NCI-H2171 treated with DMSO at 0.1 percent for 48 hours (cell line): ENCODE measurements around the gene ZP3.
"Not testable (repeated sequence)": the region's sequence is repeated elsewhere in the genome, so short reads cannot be mapped to it uniquely, and the experiment has no call there.

ENCODE experiments used
- DNase-seq: peaks from one replicate; lab custom pipeline; 2025; lab: John Stamatoyannopoulos, UW

The ZP3 gene

GRCh38 chr7:76405738-76406137 lies 19.0 kb upstream of the ZP3 start:
- DNase-seq: no peak

DNA sequence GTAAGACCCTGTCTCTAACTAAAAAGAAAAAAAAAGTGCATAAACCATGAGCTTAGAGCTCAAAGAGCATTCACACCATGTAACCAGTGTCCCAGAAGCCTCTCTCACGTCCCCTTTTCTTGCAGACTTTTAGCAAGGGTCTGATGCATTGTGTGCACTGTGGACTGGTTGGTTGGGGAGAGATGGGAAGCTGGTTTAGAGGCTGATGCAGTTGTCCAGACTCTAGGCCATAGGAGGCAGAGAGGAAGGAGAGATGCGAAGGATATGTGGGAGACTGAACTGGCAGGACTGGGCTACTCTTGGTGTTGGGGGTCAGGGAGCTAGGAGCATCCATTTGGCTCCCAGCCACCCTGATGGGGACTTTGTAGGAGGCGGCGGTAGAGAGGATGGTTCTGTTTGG lies 17.0 kb upstream of the ZP3 start:
- DNase-seq: no peak

DNA sequence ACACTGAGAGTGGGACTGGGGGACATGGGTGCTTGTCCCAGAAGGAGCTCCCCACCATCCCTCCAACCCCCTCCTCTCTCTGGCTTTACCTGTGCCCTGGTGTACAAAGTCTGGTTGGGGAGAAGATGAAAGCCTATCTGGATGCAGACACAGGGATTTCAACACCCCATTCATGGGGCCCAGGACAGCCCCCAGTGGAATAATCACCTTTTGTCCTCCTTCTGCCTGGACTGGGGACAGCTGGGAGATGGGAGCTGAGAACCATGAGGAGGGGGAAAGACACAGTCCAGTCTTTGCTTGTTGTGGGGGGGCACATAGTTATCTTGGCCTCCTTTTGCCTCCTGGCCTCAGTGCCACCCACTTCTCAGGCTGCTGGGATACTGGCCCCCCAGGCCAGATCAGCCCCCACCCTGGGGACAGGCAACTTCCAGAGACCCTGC lies 16.6 kb upstream of the ZP3 start:
- DNase-seq: no peak

- peak; percentile 56 for DNase-seq
Observed at GRCh38 chr7:76409537-76409936, 15.2 kb upstream of the ZP3 start, which contains the start of gene SSC4D. Gene SSC4D (minus strand): TSS chr7:76409697. CDS start chr7:76404439, 5,258 bp downstream.

DNA sequence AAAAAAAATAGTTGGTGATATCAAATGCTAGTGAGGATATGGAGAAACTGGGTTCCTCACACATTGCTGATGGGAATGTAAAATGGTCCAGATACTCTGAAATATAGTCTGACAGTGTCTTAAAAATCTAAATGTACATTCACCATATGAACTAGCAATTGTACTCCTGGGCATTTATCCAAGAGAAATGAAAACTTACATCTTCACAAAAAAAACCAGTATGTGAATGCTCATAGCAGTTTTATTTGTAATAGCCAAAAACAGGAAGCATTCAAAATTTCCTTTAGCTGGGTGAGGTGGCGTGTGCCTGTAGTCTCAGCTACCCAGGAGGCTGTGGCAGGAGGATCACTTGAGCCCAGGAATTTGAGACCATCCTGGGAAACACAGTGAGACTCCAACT lies 13.1 kb upstream of the ZP3 start:
- DNase-seq: no peak

- DNase-seq: no peak
Observed at GRCh38 chr7:76412249-76412648, 12.5 kb upstream of the ZP3 start.

DNA sequence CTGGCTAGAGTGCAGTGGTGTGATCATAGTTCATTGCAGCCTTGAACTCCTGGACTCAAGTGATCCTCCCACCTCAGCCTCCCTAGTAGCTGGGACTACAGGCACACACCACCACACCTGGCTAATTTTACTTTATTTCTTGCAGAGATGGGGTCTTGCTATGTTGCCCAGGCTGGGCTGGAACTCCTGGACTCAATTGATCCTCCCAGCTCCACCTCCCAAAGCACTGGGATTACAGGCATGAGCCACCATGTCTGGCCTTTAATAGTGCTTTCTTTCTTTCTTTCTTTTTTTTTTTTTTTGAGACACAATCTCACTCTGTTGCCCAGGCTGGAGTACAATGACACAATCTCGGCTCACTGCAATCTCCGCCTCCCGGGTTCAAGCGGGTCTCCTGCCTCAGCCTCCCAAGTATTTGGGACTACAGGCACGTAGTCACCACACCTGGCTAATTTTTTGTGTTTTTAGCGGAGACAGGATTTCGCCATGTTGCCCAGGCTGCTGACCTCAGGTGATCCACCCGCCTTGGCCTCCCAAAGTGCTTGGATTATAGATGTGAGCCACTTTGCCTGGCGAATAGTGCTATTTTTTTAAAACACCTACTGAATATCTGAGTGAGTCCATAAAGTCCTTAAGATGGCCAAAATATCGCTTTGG lies 7.0 kb upstream of the ZP3 start:
- DNase-seq: not testable (repeated sequence)

GRCh38 chr7:76421097-76421496 lies 3.7 kb upstream of the ZP3 start:
- DNase-seq: not testable (repeated sequence)

DNA sequence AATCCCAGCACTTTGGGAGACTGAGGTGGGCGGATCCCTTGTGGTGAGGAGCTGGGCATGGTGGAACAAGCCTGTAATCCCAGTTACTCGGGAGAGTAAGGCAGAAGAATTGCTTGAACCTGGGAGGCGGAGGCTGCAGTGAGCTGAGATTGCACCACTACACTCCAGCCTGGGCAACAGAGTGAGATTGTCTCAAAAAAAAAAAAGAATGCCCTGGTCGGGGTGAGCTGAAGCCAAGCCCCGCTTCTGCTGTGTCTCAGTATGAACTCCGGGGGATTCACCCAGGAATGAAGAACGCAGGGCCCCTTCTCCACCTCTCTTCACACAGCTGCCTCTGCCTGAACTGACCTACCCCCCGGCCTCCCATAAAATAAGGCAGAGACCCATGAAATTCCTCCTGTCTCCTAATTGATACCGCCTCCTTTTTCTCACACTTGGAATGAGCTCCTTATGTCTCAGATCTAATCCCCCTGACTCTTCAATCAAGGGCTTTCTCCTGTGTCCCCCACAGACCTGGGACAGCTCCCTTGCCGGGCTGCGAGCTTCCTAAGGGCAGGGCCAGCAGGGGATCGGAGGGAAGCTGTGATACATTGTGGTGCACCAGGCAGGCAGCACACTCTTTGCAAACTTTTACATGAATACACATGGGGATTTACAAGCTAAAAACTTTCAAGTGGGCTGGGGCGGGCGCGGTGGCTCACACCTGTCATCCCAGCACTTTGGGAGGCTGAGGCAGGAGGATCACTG lies 911 bp upstream of the ZP3 start:
- DNase-seq: no peak

GRCh38 chr7:76425156-76425555 lies 406 bp downstream of the ZP3 start:
- DNase-seq: no peak

- not testable (repeated sequence) for DNase-seq
Observed at GRCh38 chr7:76425558-76425957, 808 bp downstream of the ZP3 start.

DNA sequence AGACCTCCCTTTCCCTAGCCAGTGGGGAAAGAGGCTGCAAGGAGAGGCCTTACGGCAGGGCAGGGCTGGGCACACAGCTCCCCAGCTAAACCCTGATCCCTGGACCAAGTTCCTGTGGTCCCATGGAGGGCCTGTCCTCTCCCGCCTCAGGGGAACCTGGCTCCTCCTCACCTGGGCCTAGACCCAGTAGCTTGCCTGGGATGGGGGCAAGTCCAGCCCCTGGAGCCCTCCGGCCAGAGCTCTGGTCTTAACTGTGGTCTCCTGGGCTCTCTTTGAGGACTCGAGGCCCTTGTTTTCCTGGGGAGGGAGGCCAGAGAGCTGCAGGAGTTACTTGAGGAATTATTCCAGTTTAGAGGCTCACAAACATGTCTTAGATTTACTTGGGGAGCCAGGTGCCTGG lies 1.5 kb downstream of the ZP3 start:
- DNase-seq: no peak

GRCh38 chr7:76427635-76428034 lies 2.9 kb downstream of the ZP3 start:
- no peak for DNase-seq

GRCh38 chr7:76428149-76428823 lies 3.5 kb downstream of the ZP3 start:
- no peak for DNase-seq

DNA sequence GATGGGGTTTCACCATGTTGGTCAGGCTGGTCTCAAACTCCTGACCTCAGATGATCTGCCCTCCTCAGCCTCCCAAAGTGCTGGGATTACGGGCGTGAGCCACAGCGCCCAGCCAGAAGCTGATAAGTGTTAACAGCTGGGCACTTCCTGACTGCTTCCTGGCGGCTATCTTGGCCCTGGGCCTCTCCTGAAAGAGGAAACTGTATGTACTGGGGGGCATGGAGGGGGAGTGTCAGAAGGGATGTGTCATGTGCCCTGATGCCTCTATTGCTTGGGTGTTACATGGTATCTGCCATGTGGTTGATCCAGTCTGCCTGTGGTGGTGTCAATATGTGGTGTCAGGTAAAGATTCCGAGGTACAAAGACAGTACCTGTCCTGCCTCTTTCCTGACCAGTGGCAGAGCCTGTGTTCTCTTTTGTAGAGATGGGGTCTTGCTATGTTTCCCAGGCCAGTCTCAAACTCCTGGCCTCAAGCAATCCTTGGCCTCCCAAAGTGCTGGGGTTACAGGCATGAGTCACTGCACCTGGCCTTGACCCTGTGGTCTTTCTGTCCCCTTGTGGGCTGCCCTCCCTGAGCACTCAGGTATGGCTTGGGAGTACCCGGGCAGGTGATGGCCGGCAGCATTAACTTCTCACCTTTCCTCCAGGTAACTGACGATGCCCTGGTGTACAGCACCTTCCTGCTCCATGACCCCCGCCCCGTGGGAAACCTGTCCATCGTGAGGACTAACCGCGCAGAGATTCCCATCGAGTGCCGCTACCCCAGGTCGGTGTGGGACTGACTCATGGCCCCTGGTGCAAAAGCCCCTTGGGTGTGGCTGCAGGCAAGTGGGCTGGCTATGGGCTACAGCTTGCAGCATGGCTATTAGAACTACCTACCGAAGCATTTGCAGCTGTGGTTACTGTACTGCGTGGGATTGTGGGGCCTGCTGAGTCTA lies 4.4 kb downstream of the ZP3 start:
- DNase-seq: no peak

DNA sequence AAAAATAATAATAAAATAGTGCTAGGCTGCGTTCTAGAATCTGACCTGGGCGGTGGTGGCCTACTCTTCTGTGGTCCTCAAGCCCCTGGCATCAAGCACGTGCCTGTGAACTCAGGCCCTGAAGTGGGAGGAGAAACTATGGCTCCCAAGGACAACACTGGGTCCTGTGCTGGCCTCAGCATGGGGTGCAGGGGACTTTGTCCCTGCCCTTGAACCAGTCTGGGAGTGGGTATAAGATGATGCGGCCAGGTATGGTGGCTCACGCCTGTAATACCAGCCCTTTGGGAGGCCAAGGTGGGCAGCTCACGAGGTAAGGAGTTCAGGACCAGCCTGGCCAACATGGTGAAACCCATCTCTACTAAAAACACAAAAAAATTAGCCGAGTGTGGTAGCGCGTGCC lies 5.5 kb downstream of the ZP3 start:
- no peak for DNase-seq

- no peak for DNase-seq
Observed at GRCh38 chr7:76430836-76431235, 6.1 kb downstream of the ZP3 start.

DNA sequence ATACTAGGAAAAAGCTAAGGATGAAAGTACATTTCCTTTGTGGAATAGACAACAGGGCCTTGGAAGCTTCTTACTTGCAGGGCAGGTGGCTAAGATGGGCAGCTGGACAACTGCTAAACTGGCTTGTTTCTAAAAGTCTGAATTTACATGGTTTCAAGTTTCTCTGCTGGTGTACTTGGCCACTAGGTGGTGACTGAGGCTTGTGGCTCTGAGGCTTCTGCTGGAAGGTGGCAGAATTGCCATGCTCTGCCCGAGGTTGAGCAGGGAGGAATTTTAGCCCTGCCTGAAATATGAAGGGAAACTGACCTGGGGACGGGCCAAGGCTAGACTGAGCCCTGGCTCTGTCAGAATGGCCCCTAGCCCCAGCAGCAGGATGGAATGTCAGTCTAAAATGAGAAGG lies 13.1 kb downstream of the ZP3 start:
- DNase-seq: peak; percentile 84

- not testable (repeated sequence) for DNase-seq
Observed at GRCh38 chr7:76439120-76439888, 14.6 kb downstream of the ZP3 start.

- not testable (repeated sequence) for DNase-seq
Observed at GRCh38 chr7:76440404-76440803, 15.7 kb downstream of the ZP3 start.

- DNase-seq: not testable (repeated sequence)
Observed at GRCh38 chr7:76441792-76442191, 17.0 kb downstream of the ZP3 start.
